ENCODE data around the gene DDX4.

Gene DDX4

DNA sequence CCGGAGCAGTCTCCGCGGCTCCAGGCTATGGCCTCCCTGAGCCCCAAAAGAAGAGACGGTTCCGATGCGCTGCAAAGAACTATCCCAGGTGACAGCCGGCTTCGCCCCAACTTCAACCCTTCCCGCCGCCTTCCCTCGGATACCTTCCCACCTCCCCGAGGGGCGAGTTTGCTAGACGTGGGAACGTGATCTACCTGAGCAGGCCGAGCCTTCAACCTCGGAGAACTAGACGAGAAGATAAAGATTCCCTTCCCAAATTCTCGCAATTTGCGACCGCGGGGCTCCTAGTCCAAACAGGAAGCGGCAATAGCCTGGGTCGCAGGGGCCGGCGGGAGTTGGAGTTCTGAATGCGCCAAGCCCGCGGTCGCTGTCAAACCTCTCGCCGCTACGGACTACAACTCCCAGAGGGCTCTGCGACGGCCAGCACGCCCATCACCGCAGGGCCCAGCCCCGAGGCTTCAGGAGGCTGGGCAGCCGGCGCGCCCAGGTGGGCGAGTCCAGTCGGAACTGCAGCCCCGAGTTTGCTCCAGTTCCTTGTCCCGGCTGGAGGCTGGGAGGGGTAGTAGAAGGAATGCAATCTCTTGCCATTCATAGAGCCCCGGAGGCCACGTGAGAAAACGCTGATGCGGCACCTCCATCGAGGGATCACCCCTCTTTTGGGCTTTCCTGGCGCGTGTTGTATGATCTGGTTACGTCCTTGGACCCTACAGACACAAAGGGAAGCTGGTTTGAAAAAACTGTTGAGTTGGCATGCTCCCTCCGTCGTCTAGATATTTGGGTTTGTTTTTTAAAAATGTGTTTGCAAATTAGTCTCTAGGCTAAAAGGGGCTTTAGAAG is 25.6 kb upstream of the DDX4 start, which contains the start of gene SLC38A9 (continued):
- peak; percentile 95 for TF ChIP-seq ZBTB8A (tag by site-specific recombination; IDR thresholded peaks at IDR 0.05)
- TF ChIP-seq, protein P1, sequence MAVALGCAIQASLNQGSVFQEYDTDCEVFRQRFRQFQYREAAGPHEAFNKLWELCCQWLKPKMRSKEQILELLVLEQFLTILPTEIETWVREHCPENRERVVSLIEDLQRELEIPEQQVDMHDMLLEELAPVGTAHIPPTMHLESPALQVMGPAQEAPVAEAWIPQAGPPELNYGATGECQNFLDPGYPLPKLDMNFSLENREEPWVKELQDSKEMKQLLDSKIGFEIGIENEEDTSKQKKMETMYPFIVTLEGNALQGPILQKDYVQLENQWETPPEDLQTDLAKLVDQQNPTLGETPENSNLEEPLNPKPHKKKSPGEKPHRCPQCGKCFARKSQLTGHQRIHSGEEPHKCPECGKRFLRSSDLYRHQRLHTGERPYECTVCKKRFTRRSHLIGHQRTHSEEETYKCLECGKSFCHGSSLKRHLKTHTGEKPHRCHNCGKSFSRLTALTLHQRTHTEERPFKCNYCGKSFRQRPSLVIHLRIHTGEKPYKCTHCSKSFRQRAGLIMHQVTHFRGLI (tag by site-specific recombination; IDR thresholded peaks at IDR 0.05): peak; percentile 90
- TF ChIP-seq ZNF423 (tag by site-specific recombination; IDR thresholded peaks at IDR 0.05): no peak
- TF ChIP-seq ZNF626 (tag by site-specific recombination; IDR thresholded peaks at IDR 0.05): no peak
- peak; percentile 39; the same call in 1 of the 2 replicates for TF ChIP-seq EGR2 (tag by site-specific recombination; IDR thresholded peaks at IDR 0.05; ENCODE audit: low read depth)
- no peak for TF ChIP-seq FEZF1 (tag by site-specific recombination; IDR thresholded peaks at IDR 0.05)
- peak; percentile 71 for TF ChIP-seq ZNF341 (tag by site-specific recombination; IDR thresholded peaks at IDR 0.05; ENCODE audit: low read depth)
- TF ChIP-seq, protein P2, sequence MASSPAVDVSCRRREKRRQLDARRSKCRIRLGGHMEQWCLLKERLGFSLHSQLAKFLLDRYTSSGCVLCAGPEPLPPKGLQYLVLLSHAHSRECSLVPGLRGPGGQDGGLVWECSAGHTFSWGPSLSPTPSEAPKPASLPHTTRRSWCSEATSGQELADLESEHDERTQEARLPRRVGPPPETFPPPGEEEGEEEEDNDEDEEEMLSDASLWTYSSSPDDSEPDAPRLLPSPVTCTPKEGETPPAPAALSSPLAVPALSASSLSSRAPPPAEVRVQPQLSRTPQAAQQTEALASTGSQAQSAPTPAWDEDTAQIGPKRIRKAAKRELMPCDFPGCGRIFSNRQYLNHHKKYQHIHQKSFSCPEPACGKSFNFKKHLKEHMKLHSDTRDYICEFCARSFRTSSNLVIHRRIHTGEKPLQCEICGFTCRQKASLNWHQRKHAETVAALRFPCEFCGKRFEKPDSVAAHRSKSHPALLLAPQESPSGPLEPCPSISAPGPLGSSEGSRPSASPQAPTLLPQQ (tag by site-specific recombination; IDR thresholded peaks at IDR 0.05): peak; percentile 60; the same call in 1 of the 2 replicates
- peak; percentile 93 for TF ChIP-seq KLF9 (tag by site-specific recombination; IDR thresholded peaks at IDR 0.05; ENCODE audit: low read depth)
- no peak for TF ChIP-seq ZNF394 (tag by site-specific recombination; IDR thresholded peaks at IDR 0.05; ENCODE audit: borderline replicate concordance)
- no peak for TF ChIP-seq ZNF843 (tag by site-specific recombination; IDR thresholded peaks at IDR 0.05)
- TF ChIP-seq ZNF16 (tag by site-specific recombination; IDR thresholded peaks at IDR 0.05; ENCODE audit: low read depth): no peak
- TF ChIP-seq SP3 (tag by site-specific recombination; IDR thresholded peaks at IDR 0.05): peak; percentile 96
- TF ChIP-seq ZNF335 (tag by site-specific recombination; conservative IDR thresholded peaks at IDR 0.05): peak; percentile 96
- peak; percentile 78 for TF ChIP-seq ZEB2 (tag by site-specific recombination; IDR thresholded peaks at IDR 0.05)
- TF ChIP-seq ZNF184 (tag by site-specific recombination; IDR thresholded peaks at IDR 0.05): 0 out of 2 replicates have a peak, but pooled peaks have one; percentile 23
- TF ChIP-seq MZF1 (tag by site-specific recombination; IDR thresholded peaks at IDR 0.05; ENCODE audit: borderline replicate concordance): no peak
- peak; percentile 78 for TF ChIP-seq ZBTB48 (tag by site-specific recombination; IDR thresholded peaks at IDR 0.05)
- peak; percentile 87 for TF ChIP-seq ZXDB (tag by site-specific recombination; IDR thresholded peaks at IDR 0.05)
- TF ChIP-seq ZNF76 (tag by site-specific recombination; IDR thresholded peaks at IDR 0.05; ENCODE audit: borderline replicate concordance, low read depth): peak; percentile 98
- no peak for TF ChIP-seq BCL11A (tag by site-specific recombination; IDR thresholded peaks at IDR 0.05; ENCODE audit: low read depth)
- peak; percentile 66; the same call in 1 of the 2 replicates for TF ChIP-seq ZIC2 (tag by site-specific recombination; IDR thresholded peaks at IDR 0.05)
- TF ChIP-seq ZNF585B (tag by site-specific recombination; IDR thresholded peaks at IDR 0.05): no peak
- no peak for TF ChIP-seq ZNF624 (tag by site-specific recombination; IDR thresholded peaks at IDR 0.05)
- TF ChIP-seq, protein P3, sequence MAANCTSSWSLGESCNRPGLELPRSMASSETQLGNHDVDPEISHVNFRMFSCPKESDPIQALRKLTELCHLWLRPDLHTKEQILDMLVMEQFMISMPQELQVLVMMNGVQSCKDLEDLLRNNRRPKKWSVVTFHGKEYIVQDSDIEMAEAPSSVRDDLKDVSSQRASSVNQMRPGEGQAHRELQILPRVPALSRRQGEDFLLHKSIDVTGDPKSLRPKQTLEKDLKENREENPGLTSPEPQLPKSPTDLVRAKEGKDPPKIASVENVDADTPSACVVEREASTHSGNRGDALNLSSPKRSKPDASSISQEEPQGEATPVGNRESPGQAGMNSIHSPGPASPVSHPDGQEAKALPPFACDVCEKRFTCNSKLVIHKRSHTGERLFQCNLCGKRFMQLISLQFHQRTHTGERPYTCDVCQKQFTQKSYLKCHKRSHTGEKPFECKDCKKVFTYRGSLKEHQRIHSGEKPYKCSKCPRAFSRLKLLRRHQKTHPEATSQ (tag by site-specific recombination; IDR thresholded peaks at IDR 0.05): peak; percentile 83; the same call in 1 of the 2 replicates
- no peak for TF ChIP-seq ZNF664 (tag by site-specific recombination; IDR thresholded peaks at IDR 0.05)
- TF ChIP-seq ZBTB17 (tag by site-specific recombination; IDR thresholded peaks at IDR 0.05): peak; percentile 92
- TF ChIP-seq, protein P4, sequence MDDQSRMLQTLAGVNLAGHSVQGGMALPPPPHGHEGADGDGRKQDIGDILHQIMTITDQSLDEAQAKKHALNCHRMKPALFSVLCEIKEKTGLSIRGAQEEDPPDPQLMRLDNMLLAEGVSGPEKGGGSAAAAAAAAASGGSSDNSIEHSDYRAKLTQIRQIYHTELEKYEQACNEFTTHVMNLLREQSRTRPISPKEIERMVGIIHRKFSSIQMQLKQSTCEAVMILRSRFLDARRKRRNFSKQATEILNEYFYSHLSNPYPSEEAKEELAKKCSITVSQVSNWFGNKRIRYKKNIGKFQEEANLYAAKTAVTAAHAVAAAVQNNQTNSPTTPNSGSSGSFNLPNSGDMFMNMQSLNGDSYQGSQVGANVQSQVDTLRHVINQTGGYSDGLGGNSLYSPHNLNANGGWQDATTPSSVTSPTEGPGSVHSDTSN (CRISPR knock-in tag; IDR thresholded peaks at IDR 0.05): peak; percentile 62; the same call in 1 of the 2 replicates
- peak; percentile 43 for TF ChIP-seq ZNF501 (tag by site-specific recombination; IDR thresholded peaks at IDR 0.05)
- peak; percentile 13; the same call in 1 of the 2 replicates for TF ChIP-seq SCRT2 (tag by site-specific recombination; IDR thresholded peaks at IDR 0.05)
- TF ChIP-seq ZNF792 (tag by site-specific recombination; IDR thresholded peaks at IDR 0.05): no peak
- TF ChIP-seq, protein P5, sequence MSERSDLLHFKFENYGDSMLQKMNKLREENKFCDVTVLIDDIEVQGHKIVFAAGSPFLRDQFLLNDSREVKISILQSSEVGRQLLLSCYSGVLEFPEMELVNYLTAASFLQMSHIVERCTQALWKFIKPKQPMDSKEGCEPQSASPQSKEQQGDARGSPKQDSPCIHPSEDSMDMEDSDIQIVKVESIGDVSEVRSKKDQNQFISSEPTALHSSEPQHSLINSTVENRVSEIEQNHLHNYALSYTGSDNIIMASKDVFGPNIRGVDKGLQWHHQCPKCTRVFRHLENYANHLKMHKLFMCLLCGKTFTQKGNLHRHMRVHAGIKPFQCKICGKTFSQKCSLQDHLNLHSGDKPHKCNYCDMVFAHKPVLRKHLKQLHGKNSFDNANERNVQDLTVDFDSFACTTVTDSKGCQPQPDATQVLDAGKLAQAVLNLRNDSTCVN (tag by site-specific recombination; optimal IDR thresholded peaks at IDR 0.05): peak; percentile 74

Measured in HEK293 (cell line).